Stimulated activated CD8-positive, alpha-beta memory T cell treated with anti-CD3 and anti-CD28 coated beads, Interleukin-4, amount 100 ng/mL, for 48 hours (primary cell): ENCODE data around the gene RELA.
A peak's percentile ranks its signal among the peaks of the same experiment; 100 is the strongest.
"Not testable (repeated sequence)": the region's sequence is repeated elsewhere in the genome, so short reads cannot be mapped to it uniquely, and the experiment has no call there.

Experiments used
- DNase-seq: peaks from one replicate; pipeline ENCODE4 v3.0.0-alpha.2; 2020

Gene RELA

GRCh38 chr11:65646958-65647701 is 15.6 kb downstream of the RELA start:
- DNase-seq: no peak

GRCh38 chr11:65646288-65646957 is 16.3 kb downstream of the RELA start:
- no peak for DNase-seq

- DNase-seq: no peak
These were observed 17.0 kb downstream of the RELA start for GRCh38 chr11:65645710-65646109.

- no peak for DNase-seq
These were observed 17.9 kb downstream of the RELA start for GRCh38 chr11:65644837-65645236.

- DNase-seq: no peak
These were observed 18.7 kb downstream of the RELA start for GRCh38 chr11:65643971-65644370.

GRCh38 chr11:65642014-65642671 is 20.6 kb downstream of the RELA start:
- DNase-seq: peak; percentile 67

GRCh38 chr11:65641297-65642013 is 21.3 kb downstream of the RELA start:
- no peak for DNase-seq

GRCh38 chr11:65640483-65641296 is 22.0 kb downstream of the RELA start:
- DNase-seq: no peak

GRCh38 chr11:65639623-65640482 is 22.9 kb downstream of the RELA start:
- peak; percentile 69 for DNase-seq

GRCh38 chr11:65639228-65639597 is 23.5 kb downstream of the RELA start:
- DNase-seq: not testable (repeated sequence)

- DNase-seq: peak; percentile 85
These were observed 24.8 kb downstream of the RELA start, which contains the start of gene SIPA1 for GRCh38 chr11:65637794-65638419. Gene SIPA1 (plus strand): TSS chr11:65638101. CDS start chr11:65640922, 2,821 bp downstream.

- no peak for DNase-seq
These were observed 25.6 kb downstream of the RELA start for GRCh38 chr11:65637032-65637557.

GRCh38 chr11:65636108-65637031 is 26.3 kb downstream of the RELA start:
- no peak for DNase-seq

- DNase-seq: no peak
These were observed 27.6 kb downstream of the RELA start for GRCh38 chr11:65634905-65635731.

- no peak for DNase-seq
These were observed 28.3 kb downstream of the RELA start for GRCh38 chr11:65634440-65634839.

GRCh38 chr11:65634109-65634436 is 28.6 kb downstream of the RELA start:
- no peak for DNase-seq

- DNase-seq: no peak
These were observed 29.2 kb downstream of the RELA start for GRCh38 chr11:65633390-65634108.

GRCh38 chr11:65630215-65630614 is 32.5 kb downstream of the RELA start:
- DNase-seq: no peak
